Measurements from ENCODE around the gene NDUFAF2. TPM values are rescaled to one million over a fixed set of nuclear protein-coding genes. Genes with fewer than 3 reads are reported as not detected.
A peak's percentile ranks its signal among the peaks of the same experiment; 100 is the strongest.

The NDUFAF2 gene
- total and polyA plus RNA-seq, 10 of the 15 experiments (the other 5 are each of a cell fraction or from before 2014, with no cell fraction given) = 22.4 to 121 (median 65.3) TPM

DNA sequence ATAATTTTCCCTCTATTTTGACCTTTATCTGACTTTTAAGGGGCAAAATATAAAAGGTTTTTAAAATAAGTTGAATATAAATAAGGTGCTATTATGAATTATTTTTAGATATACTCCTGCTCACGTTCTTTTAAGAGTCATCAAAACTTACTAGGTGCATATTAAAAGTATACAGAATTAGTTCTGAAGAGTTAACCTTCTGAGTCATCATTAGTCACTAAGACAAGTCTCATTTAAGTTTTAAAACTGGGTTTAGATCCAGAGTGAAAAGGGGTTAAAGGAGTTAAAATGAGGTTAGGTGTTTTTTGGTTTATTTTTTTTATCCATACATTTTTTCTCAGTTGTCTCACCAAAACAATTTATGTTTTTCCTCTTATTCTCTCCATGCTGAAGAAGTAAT lies 175.5 kb downstream of the NDUFAF2 start:
- SMC1A ChIA-PET (ENCODE audit: uncharacterized antibody, unreplicated experiment) = interaction anchor here (0.5 to 0.6 kb wide), 2 partner anchors 15 to 25 kb away, joined by 3 to 4 read pairs; no protein-coding TSS in a partner anchor
- no peak for DNase-seq (ENCODE audit: low read depth, low spot score)
- Histone ChIP-seq H3K79me2 (ENCODE audit: control insufficient read depth, insufficient read depth, low read length) (no peaks in the 10 kb centered on the region), H3K4me3 (no peak overlapping the region), H3K36me3 (ENCODE audit: control insufficient read depth in 2 of 2, insufficient read depth in 2 of 2, low read length in 1 of 2) (no peaks in the 10 kb centered on the region), H3K27me3 (replicated peaks in 1 of 2; ENCODE audit: control insufficient read depth in 2 of 2, insufficient read depth in 2 of 2, low read length in 1 of 2) (no peaks in the 10 kb centered on the region), H4K20me1 (ENCODE audit: control insufficient read depth, insufficient read depth) (no peaks in the 10 kb centered on the region), H3K27ac (ENCODE audit: control insufficient read depth, insufficient read depth) (no peak overlapping the region), H3K4me1 (ENCODE audit: control insufficient read depth, insufficient read depth, low read length) (no peaks in the 10 kb centered on the region), H3K4me2 (ENCODE audit: control insufficient read depth, insufficient read depth) (no peak overlapping the region), H3K9me3 (replicated peaks; ENCODE audit: control insufficient read depth, insufficient read depth, low read length) (no peaks in the 10 kb centered on the region), H2AFZ (ENCODE audit: control insufficient read depth, low read depth, low read length) (no peak overlapping the region), H3K9ac (ENCODE audit: control insufficient read depth, insufficient read depth, low read length) (no peak overlapping the region)
- WGBS (ENCODE audit: insufficient coverage, insufficient replicate concordance, low lambda C conversion rate, missing lambda C conversion rate) = 75% methylated on average over 1 of the region's 1 CpG
- no TSS peak for BruUV-seq (replicated peaks)
- POLR2A ChIA-PET = no interaction called here
- in situ Hi-C loops (cut with MboI) (no loop called here), intact Hi-C loops (cut with micrococcal nuclease; ENCODE audit: unreplicated experiment) (no loop called here)
- FAIRE-seq = no peak
- TF ChIP-seq BRCA1 (IDR thresholded peaks at IDR 0.05; ENCODE audit: low read depth, low read length) (no peak), BHLHE40 (IDR thresholded peaks at IDR 0.05; ENCODE audit: borderline replicate concordance in 1 of 2, low read depth in 2 of 2, low read length in 1 of 2) (no peak), BACH1 (IDR thresholded peaks at IDR 0.05; ENCODE audit: borderline replicate concordance) (no peak), WRNIP1 (IDR thresholded peaks at IDR 0.05; ENCODE audit: borderline replicate concordance, low read depth, low read length) (no peak), SP1 (IDR thresholded peaks at IDR 0.05; ENCODE audit: low read depth, low read length) (no peak)
- TF ChIP-seq, protein P1, sequence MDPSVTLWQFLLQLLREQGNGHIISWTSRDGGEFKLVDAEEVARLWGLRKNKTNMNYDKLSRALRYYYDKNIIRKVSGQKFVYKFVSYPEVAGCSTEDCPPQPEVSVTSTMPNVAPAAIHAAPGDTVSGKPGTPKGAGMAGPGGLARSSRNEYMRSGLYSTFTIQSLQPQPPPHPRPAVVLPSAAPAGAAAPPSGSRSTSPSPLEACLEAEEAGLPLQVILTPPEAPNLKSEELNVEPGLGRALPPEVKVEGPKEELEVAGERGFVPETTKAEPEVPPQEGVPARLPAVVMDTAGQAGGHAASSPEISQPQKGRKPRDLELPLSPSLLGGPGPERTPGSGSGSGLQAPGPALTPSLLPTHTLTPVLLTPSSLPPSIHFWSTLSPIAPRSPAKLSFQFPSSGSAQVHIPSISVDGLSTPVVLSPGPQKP (IDR thresholded peaks at IDR 0.05; ENCODE audit: low read depth, low read length) = no peak
- no peak for ATAC-seq
- RAD21 ChIA-PET (ENCODE audit: unreplicated experiment) = no interaction called here
- CTCF ChIA-PET = no interaction called here

DNA sequence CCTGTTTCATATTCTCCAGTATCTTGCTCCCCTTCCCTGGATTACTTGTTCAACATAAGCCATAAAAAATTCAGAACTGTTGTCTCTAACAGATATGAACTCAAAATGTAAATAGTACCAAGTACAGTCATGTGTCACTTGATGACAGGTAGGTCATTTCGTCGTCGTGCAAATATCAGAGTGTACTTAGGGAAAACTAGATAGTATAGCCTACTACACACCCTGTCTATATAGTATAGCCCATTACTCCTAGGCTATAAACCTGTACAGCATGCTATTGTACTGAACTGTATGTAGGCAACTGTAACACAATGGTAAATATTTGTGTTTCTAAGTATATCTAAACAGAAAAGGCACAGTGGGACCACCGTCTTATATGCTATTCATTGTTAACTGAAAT lies 178.1 kb downstream of the NDUFAF2 start:
- H3K27ac ChIP-seq (ENCODE audit: control insufficient read depth, insufficient read depth) = no peak overlapping the region
- no peak overlapping the region for H3K4me2 ChIP-seq (ENCODE audit: control insufficient read depth, insufficient read depth)
- BruUV-seq (replicated peaks) = no TSS peak
- peak; percentile 38 for FAIRE-seq
- no peaks in the 10 kb centered on the region for H3K4me1 ChIP-seq (ENCODE audit: control insufficient read depth, insufficient read depth, low read length)
- ChIA-PET CTCF (no interaction called here), RAD21 (ENCODE audit: unreplicated experiment) (no interaction called here), SMC1A (ENCODE audit: uncharacterized antibody, unreplicated experiment) (no interaction called here), POLR2A (no interaction called here)
- H3K79me2 ChIP-seq (ENCODE audit: control insufficient read depth, insufficient read depth, low read length) = no peaks in the 10 kb centered on the region
- no peak overlapping the region for H2AFZ ChIP-seq (ENCODE audit: control insufficient read depth, low read depth, low read length)
- H3K9me3 ChIP-seq (replicated peaks; ENCODE audit: control insufficient read depth, insufficient read depth, low read length) = no peaks in the 10 kb centered on the region
- H3K36me3 ChIP-seq (ENCODE audit: control insufficient read depth in 2 of 2, insufficient read depth in 2 of 2, low read length in 1 of 2) = no peaks in the 10 kb centered on the region
- no peak for ATAC-seq
- intact Hi-C loops (cut with micrococcal nuclease; ENCODE audit: unreplicated experiment) = no loop called here
- no peak overlapping the region for H3K4me3 ChIP-seq
- no peak overlapping the region for H3K9ac ChIP-seq (ENCODE audit: control insufficient read depth, insufficient read depth, low read length)
- DNase-seq (ENCODE audit: low read depth, low spot score) = no peak
- over 99% methylated on average over 4 of the region's 4 CpGs for WGBS (ENCODE audit: insufficient coverage, insufficient replicate concordance, low lambda C conversion rate, missing lambda C conversion rate)
- no peaks in the 10 kb centered on the region for H3K27me3 ChIP-seq (replicated peaks in 1 of 2; ENCODE audit: control insufficient read depth in 2 of 2, insufficient read depth in 2 of 2, low read length in 1 of 2)
- no peaks in the 10 kb centered on the region for H4K20me1 ChIP-seq (ENCODE audit: control insufficient read depth, insufficient read depth)
- in situ Hi-C loops (cut with MboI) = no loop called here
- TF ChIP-seq, protein P2, sequence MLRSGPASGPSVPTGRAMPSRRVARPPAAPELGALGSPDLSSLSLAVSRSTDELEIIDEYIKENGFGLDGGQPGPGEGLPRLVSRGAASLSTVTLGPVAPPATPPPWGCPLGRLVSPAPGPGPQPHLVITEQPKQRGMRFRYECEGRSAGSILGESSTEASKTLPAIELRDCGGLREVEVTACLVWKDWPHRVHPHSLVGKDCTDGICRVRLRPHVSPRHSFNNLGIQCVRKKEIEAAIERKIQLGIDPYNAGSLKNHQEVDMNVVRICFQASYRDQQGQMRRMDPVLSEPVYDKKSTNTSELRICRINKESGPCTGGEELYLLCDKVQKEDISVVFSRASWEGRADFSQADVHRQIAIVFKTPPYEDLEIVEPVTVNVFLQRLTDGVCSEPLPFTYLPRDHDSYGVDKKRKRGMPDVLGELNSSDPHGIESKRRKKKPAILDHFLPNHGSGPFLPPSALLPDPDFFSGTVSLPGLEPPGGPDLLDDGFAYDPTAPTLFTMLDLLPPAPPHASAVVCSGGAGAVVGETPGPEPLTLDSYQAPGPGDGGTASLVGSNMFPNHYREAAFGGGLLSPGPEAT (IDR thresholded peaks at IDR 0.05; ENCODE audit: low read depth) = no peak
- TF ChIP-seq, protein P3, sequence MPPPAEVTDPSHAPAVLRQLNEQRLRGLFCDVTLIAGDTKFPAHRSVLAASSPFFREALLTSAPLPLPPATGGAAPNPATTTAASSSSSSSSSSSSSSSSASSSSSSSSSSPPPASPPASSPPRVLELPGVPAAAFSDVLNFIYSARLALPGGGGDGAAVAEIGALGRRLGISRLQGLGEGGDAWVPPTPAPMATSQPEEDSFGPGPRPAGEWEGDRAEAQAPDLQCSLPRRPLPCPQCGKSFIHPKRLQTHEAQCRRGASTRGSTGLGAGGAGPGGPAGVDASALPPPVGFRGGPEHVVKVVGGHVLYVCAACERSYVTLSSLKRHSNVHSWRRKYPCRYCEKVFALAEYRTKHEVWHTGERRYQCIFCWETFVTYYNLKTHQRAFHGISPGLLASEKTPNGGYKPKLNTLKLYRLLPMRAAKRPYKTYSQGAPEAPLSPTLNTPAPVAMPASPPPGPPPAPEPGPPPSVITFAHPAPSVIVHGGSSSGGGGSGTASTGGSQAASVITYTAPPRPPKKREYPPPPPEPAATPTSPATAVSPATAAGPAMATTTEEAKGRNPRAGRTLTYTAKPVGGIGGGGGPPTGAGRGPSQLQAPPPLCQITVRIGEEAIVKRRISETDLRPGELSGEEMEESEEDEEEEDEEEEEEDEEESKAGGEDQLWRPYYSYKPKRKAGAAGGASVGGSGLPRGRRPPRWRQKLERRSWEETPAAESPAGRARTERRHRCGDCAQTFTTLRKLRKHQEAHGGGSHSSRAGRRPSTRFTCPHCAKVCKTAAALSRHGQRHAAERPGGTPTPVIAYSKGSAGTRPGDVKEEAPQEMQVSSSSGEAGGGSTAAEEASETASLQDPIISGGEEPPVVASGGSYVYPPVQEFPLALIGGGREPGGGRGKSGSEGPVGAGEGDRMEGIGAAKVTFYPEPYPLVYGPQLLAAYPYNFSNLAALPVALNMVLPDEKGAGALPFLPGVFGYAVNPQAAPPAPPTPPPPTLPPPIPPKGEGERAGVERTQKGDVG (CRISPR knock-in tag; IDR thresholded peaks at IDR 0.05) = no peak
- TF ChIP-seq CEBPB (IDR thresholded peaks at IDR 0.05; ENCODE audit: borderline replicate concordance in 1 of 2, low read depth in 2 of 2, low read length in 2 of 2) = no peak
- no peak for TF ChIP-seq CBX5 (IDR thresholded peaks at IDR 0.05; ENCODE audit: low read depth)
- no peak for TF ChIP-seq STAT3 (IDR thresholded peaks at IDR 0.05; ENCODE audit: low read depth, low read length)
- no peak for TF ChIP-seq ATF7 (IDR thresholded peaks at IDR 0.05; ENCODE audit: low read depth)
- no peak for TF ChIP-seq NBN (IDR thresholded peaks at IDR 0.05)
